H1 (cell line): ENCODE results near the gene RBFA. TPM values are rescaled to one million over a fixed set of nuclear protein-coding genes. Genes with fewer than 3 reads are reported as not detected.

Experiments used
- BACH1 ChIP-seq: IDR thresholded peaks from 2 replicates; pipeline ENCODE4 v1.6.1; 2012; ENCODE audit warnings: low read length, improper control_type of control experiment
- CHD2 ChIP-seq: IDR thresholded peaks from 2 replicates; pipeline ENCODE4 v1.6.1; 2012; ENCODE audit warnings: low read length, improper control_type of control experiment
- EP300 ChIP-seq, 2 experiments: IDR thresholded peaks; 1 replicate in 1 of 2; 2 replicates in 1 of 2; pipeline ENCODE4 v1.6.1; 2011 to 2012; ENCODE audit warnings: low read depth in 2 of 2, low read length in 2 of 2, mild to moderate bottlenecking in 2 of 2, borderline replicate concordance in 1 of 2, inconsistent platforms in 1 of 2, moderate library complexity in 1 of 2
- FOSL1 ChIP-seq: IDR thresholded peaks from 2 replicates; pipeline ENCODE4 v1.6.1; 2011; ENCODE audit warnings: mild to moderate bottlenecking, low read depth, low read length, moderate library complexity; ENCODE audit not compliant: insufficient read depth
- GTF2F1 ChIP-seq: IDR thresholded peaks from 2 replicates; pipeline ENCODE4 v1.6.1; 2012; ENCODE audit warnings: low read depth, low read length, improper control_type of control experiment, borderline replicate concordance
- JUND ChIP-seq: IDR thresholded peaks from 2 replicates; pipeline ENCODE4 v1.6.1; 2011; ENCODE audit warnings: mild to moderate bottlenecking, improper control_type of control experiment, low read length
- KDM4A ChIP-seq: IDR thresholded peaks from one replicate; pipeline ENCODE4 v1.7.1; 2012; ENCODE audit warnings: low read depth, mild to moderate bottlenecking, moderate library complexity, low read length, inconsistent platforms; ENCODE audit not compliant: severe bottlenecking
- KDM5A ChIP-seq: fragments of 200-600 bp; IDR thresholded peaks from 2 replicates; pipeline ENCODE4 v1.7.1; 2012; ENCODE audit warnings: mild to moderate bottlenecking, low read length, inconsistent platforms, mixed read lengths
- NANOG ChIP-seq: IDR thresholded peaks from 2 replicates; pipeline ENCODE4 v1.6.1; 2011; ENCODE audit warnings: low read length, low read depth, mild to moderate bottlenecking, inconsistent platforms; ENCODE audit not compliant: insufficient read depth, poor library complexity, severe bottlenecking
- PHF8 ChIP-seq: fragments of 200-600 bp; sonication (generic); conservative IDR thresholded peaks from 2 replicates; pipeline ENCODE4 v1.7.1; 2012; ENCODE audit warnings: low read depth, mild to moderate bottlenecking, inconsistent platforms, low read length, moderate library complexity
- POLR2A ChIP-seq, 2 experiments: IDR thresholded peaks; 1 replicate in 1 of 2; 2 replicates in 1 of 2; pipeline ENCODE4 v1.6.1; 2011; ENCODE audit warnings: low read depth in 2 of 2, low read length in 2 of 2, mild to moderate bottlenecking in 2 of 2; ENCODE audit errors: control extremely low read depth in 1 of 2
- POLR2AphosphoS5 ChIP-seq: IDR thresholded peaks from 2 replicates; pipeline ENCODE4 v1.6.1; 2011; ENCODE audit warnings: low read depth, low read length
- POU5F1 ChIP-seq: IDR thresholded peaks from 2 replicates; pipeline ENCODE4 v1.6.1; 2011; ENCODE audit warnings: low read depth, mild to moderate bottlenecking, low read length, moderate library complexity
- RAD21 ChIP-seq, 2 experiments: IDR thresholded peaks in 1 of 2; conservative IDR thresholded peaks in 1 of 2; 2 replicates each; pipeline ENCODE4 v1.6.1; 2011; ENCODE audit warnings: low read depth in 2 of 2, low read length in 2 of 2, improper control_type of control experiment in 1 of 2, inconsistent platforms in 1 of 2, mild to moderate bottlenecking in 1 of 2, moderate library complexity in 1 of 2
- RFX5 ChIP-seq: IDR thresholded peaks from 2 replicates; pipeline ENCODE4 v1.6.1; 2011; ENCODE audit warnings: low read depth, low read length, improper control_type of control experiment, borderline replicate concordance
- SIX5 ChIP-seq: IDR thresholded peaks from 2 replicates; pipeline ENCODE4 v1.6.1; 2011; ENCODE audit warnings: mild to moderate bottlenecking, low read depth, low read length
- SRF ChIP-seq: IDR thresholded peaks from 2 replicates; pipeline ENCODE4 v1.6.1; 2011; ENCODE audit warnings: mild to moderate bottlenecking, low read depth, low read length, moderate library complexity
- SUZ12 ChIP-seq: fragments of 200-600 bp; sonication (generic); IDR thresholded peaks from 2 replicates; pipeline ENCODE4 v1.6.1; 2012; ENCODE audit warnings: mild to moderate bottlenecking, inconsistent platforms, low read length, moderate library complexity, mixed read lengths
- TEAD4 ChIP-seq: IDR thresholded peaks from 2 replicates; pipeline ENCODE4 v1.6.1; 2012; ENCODE audit warnings: low read depth, low read length, inconsistent platforms, mixed read lengths
- polyA plus RNA-seq, 7 experiments: library from polyadenylated mRNA; depleted of rRNA in 3 of 7; stranded (reverse) in 5 of 7; unstranded in 2 of 7; fragments of >200 nt in 5 of 7; fragments of 200-250 nt in 2 of 7; gene quantifications; 1 replicate in 5 of 7; 2 replicates in 1 of 7; 4 replicates in 1 of 7; pipeline versions ENCODE4 v1.2.1 to v1.2.3, GENCODE V29; 2011 to 2013; ENCODE audit warnings: missing spikeins in 2 of 7, mixed read lengths in 2 of 7
- total RNA-seq: library from RNA; stranded (reverse); fragmentation: NEBNext Ultra II Directional; extraction: Animal tissue kit (Norgen Biotek cat#: 25700); gene quantifications from 2 replicates; pipeline ENCODE4 v1.2.1, GENCODE V29; 2021
- TF ChIP-seq, protein P1 (sequence below): IDR thresholded peaks from 2 replicates; pipeline ENCODE4 v1.6.1; 2012; ENCODE audit warnings: inconsistent platforms
- TF ChIP-seq, protein P2 (sequence below), 3 experiments: IDR thresholded peaks; 1 replicate in 2 of 3; 2 replicates in 1 of 3; pipeline versions ENCODE4 v1.5.1 to v1.6.1; 2011; ENCODE audit warnings: low read length in 3 of 3, mild to moderate bottlenecking in 3 of 3, inconsistent platforms in 2 of 3, low read depth in 1 of 3, moderate library complexity in 1 of 3; ENCODE audit not compliant: insufficient read depth in 1 of 3; ENCODE audit errors: control extremely low read depth in 1 of 3

Gene RBFA
- total and polyA plus RNA-seq, 2 of the 8 experiments (the other 6 are each of a cell fraction or from before 2014, with no cell fraction given), result 19.2 to 29.5 TPM

GRCh38 chr18:80034068-80034851 lies at the start of gene RBFA (continued):
- no peak for TF ChIP-seq NANOG
- TF ChIP-seq TEAD4, result peak; percentile 45; the same call in 1 of the 2 replicates
- TF ChIP-seq EP300 (IDR thresholded peaks at IDR 0.05; ENCODE audit: borderline replicate concordance in 1 of 2, low read depth in 2 of 2, low read length in 2 of 2), result no peak
- TF ChIP-seq PHF8, result peak; percentile 94
- no peak for TF ChIP-seq RFX5
- no peak for TF ChIP-seq POU5F1
- no peak for TF ChIP-seq JUND
- no peak for TF ChIP-seq SIX5
- no peak for TF ChIP-seq BACH1
- peak; percentile 90 for TF ChIP-seq KDM4A
- TF ChIP-seq, protein P1, sequence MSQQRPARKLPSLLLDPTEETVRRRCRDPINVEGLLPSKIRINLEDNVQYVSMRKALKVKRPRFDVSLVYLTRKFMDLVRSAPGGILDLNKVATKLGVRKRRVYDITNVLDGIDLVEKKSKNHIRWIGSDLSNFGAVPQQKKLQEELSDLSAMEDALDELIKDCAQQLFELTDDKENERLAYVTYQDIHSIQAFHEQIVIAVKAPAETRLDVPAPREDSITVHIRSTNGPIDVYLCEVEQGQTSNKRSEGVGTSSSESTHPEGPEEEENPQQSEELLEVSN, result peak; percentile 89
- TF ChIP-seq POLR2AphosphoS5, result peak; percentile 75; the same call in 1 of the 2 replicates
- TF ChIP-seq KDM5A, result no peak
- no peak for TF ChIP-seq FOSL1
- TF ChIP-seq GTF2F1, result no peak
- peak; percentile 42 to 48 for TF ChIP-seq RAD21 (IDR thresholded peaks at IDR 0.05 in 1 of 2, conservative IDR thresholded peaks at IDR 0.05 in 1 of 2; ENCODE audit: low read depth in 2 of 2, low read length in 2 of 2)
- TF ChIP-seq CHD2, result no peak
- TF ChIP-seq POLR2A (IDR thresholded peaks at IDR 0.05; ENCODE audit: control extremely low read depth in 1 of 2, low read depth in 2 of 2, low read length in 2 of 2), result peak; percentile 41 to 79
- TF ChIP-seq SUZ12, result no peak
- TF ChIP-seq, protein P2, sequence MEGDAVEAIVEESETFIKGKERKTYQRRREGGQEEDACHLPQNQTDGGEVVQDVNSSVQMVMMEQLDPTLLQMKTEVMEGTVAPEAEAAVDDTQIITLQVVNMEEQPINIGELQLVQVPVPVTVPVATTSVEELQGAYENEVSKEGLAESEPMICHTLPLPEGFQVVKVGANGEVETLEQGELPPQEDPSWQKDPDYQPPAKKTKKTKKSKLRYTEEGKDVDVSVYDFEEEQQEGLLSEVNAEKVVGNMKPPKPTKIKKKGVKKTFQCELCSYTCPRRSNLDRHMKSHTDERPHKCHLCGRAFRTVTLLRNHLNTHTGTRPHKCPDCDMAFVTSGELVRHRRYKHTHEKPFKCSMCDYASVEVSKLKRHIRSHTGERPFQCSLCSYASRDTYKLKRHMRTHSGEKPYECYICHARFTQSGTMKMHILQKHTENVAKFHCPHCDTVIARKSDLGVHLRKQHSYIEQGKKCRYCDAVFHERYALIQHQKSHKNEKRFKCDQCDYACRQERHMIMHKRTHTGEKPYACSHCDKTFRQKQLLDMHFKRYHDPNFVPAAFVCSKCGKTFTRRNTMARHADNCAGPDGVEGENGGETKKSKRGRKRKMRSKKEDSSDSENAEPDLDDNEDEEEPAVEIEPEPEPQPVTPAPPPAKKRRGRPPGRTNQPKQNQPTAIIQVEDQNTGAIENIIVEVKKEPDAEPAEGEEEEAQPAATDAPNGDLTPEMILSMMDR (IDR thresholded peaks at IDR 0.05; ENCODE audit: control extremely low read depth in 1 of 3, insufficient read depth in 1 of 3, low read depth in 1 of 3, low read length in 3 of 3), result peak; percentile 43 to 49 (median 48)
- no peak for TF ChIP-seq SRF
